ENCODE results near the gene TTC13. TPM values are rescaled to one million over a fixed set of nuclear protein-coding genes. Genes with fewer than 3 reads are reported as not detected.

TTC13 gene
- total RNA-seq, 1 experiment from 2014 or later: 22.6 TPM

DNA sequence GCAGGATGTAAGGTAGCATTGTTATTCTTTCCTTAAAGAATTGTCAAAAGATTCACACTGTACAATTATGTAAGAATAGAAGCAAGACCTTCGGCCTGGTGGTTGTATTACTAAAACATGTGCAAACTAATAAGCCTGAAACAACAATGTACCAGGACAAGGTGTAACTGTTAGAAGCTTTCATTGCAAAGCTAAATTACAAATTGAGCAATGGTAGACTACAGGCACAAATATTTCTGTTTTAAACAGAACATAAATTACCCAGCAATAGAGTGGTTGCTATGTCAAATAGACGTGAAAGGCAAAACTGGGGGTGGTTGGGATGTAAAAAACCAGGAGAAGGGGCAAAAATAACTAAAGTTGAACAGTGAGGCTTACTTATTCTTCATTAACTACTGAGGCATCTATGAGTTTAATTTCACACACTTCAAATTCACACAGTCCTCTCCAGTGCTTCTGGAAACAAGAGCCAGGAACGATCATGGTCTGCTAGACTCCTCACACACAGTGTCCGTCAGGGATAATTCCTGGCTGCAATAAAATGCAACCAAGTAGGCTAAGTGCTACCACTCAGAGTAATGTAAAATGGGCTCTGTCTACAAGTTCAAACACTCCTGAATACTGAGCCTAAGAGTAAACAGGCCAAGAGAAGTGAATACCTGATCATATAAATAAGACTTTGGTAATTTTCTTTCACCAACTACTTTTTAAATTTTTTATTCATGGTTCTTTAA is 71.0 kb downstream of the TTC13 start:
- no peak for DNase-seq (ENCODE audit: low read depth)

DNA sequence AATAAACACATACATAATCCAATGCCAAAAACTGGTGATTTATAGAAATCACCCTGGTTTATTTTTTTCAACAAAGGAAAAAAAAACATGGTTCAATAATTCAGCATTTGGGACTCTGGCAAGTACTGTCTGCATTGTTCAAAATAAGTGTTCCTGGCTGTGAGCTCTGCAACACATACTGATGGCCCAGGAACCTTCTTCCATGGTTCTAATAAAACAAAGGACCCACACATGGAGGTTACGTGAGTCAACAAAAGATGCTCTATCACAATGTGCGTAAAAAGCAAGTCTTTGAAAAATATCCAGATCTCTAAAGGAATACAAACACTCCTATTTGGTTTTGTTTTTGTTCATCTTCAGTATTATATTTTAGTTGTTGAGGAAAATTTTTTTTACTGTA is 72.4 kb downstream of the TTC13 start:
- no peak for DNase-seq (ENCODE audit: low read depth)

DNA sequence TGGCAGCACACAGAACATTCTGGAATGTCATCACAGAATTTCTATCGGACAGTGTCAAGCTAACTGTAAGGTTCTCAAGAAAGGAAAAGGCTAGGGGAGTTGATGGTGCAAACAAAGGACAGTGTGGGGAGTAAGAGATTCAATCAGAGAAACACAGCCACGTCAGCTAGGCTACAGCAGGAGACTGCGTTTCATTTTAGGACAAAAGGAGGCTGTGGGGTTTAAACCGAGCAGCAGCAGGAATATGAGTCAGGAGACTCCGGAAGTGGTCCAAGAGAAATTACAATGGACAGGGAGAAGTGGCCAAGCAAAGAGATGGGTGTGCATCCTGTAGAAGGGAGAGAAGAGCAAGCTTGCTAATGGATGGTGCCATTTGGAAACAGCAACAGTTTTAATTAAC is 72.9 kb downstream of the TTC13 start:
- DNase-seq (ENCODE audit: low read depth): peak; percentile 55

DNA sequence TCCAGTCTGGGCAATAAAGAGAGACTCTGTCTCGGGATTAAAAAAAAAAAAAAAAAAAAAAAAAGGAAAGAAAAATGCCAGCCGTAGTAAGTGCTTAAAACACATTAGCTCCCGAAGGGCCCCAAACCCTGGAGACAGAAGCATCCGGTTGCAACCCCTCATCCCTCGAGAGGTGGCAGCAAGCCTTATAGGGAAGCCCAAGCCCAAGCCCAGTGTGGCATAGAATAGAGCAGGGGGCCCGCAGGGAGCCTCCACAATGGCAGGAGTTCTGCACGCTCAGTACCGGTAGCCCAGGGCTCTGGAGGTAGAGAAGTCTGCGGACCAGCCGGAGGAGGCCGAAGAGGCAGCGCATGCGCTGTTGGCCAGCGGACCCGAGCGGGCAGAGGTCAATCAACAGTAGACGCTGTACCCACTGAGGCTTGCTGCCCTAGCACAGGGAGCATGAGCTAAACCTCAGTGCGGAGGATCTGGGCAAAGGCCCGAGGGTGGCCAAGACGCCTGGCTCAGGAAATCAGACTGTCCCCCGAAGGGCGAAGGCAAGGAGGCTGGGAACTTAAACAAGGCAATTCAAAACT is 76.2 kb downstream of the TTC13 start:
- DNase-seq (ENCODE audit: low read depth): no peak

DNA sequence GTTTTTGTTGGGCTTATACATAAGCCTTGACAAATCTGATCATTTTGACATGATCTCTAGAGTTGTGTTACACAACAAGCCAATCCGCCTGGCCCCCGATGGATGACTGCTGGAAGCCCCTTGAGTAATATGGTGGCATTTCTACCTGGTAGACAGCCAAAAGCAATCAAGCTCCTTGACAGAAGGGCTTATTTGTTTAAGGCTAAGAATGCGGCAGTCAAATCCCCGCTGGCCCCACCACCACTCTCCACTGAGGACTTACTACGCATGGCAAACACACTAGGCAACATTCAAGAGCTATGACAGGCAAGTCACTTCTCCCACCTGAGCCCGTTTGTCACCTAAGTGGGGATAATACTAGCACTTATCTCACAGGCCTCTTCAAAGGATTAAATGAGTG is 77.0 kb downstream of the TTC13 start:
- DNase-seq (ENCODE audit: low read depth): no peak

DNA sequence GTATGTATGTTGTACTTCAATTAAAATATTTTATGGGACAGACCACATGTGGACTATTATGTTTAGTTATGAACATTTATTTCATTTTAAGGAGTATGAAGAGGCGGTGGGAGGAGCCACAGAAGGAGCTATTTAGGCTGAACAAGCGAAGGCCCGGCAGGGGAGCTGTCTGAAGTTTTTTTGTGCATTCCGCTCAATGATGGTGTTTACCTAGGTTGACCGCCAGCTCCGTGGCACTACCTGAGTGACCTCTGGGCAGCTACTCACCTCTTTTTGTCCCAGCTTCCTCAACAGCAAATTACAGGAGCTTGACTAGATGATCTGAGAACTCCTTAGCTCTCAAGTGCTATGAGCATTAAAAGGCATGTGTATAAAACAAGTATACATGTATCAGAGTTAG is 77.7 kb downstream of the TTC13 start:
- no peak for DNase-seq (ENCODE audit: low read depth)

DNA sequence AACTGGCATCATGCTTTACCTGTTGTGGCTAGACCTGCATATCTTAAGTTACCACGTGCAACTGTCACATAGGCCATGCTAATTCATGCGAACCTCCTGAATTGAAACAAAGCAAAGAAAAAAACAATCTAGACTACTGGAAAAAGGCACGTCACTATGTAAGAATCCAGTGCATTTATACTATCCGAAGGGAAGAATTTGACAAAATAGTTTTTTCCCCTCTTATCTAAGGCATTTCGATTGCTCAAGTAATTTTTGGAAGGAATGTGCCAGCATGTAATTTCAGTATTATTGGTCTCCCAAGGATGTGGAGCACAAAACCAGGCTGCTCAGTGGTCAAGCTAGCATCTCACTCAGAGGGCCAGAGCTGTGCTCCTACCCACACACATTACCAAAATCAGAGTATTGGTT is 78.8 kb downstream of the TTC13 start:
- DNase-seq (ENCODE audit: low read depth): no peak

DNA sequence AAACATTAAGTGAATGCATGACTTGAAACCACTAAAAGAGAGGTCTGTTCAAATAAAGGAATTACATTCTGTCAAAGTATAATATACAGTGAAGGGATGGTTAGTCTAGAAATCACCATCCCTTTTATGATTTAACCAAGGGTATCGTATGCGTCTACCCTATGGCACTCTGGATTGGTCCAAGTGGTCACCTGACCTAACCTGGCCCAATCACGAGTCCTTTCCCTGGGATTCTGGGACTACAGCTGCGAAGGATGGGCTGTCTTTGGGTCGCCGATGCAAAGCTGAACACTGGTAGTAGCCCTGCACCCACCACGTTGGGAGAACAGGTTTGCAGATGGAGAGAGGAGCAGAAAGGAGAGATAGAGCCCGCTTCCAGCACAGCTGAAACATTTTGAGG is 79.9 kb downstream of the TTC13 start:
- no peak for DNase-seq (ENCODE audit: low read depth)

DNA sequence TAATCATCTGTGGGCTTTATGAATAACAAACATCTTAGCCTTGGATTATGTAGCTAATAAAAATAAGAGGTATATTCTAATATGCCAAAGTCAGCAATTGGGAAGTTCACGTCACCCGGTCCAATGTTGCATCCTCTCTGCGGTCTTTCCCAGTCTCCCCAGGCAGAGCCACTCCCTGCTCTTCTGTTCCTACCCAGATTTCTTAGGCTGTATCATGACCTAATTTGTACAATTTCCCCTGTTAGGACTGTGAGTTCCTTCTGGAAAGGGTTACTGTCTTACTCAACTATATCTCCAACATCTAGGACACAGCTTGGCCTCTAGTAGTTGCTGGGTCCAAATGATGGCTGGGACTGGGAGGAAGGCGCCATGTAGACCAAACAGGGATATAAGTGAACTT is 80.5 kb downstream of the TTC13 start:
- DNase-seq (ENCODE audit: low read depth): no peak

DNA sequence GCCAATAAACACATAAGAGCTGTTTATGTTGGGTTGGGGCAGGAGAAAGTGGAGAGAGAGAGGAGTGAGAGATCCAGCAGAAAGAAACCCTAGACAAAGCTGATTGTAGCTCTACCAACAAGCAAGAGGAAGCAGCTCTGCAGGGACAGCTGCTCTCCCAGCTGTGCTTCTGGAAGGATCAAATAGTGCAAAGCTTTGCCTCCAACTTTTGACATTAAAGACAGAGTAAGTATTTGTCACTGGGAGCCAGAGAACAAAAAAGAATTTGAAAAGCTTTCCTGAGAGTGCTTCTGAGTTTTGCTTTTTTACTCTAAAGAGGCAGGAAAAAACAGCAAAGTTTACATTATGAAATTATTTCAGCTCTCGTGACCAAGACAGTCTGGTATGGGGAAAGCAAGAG is 81.9 kb downstream of the TTC13 start:
- DNase-seq (ENCODE audit: low read depth): no peak

DNA sequence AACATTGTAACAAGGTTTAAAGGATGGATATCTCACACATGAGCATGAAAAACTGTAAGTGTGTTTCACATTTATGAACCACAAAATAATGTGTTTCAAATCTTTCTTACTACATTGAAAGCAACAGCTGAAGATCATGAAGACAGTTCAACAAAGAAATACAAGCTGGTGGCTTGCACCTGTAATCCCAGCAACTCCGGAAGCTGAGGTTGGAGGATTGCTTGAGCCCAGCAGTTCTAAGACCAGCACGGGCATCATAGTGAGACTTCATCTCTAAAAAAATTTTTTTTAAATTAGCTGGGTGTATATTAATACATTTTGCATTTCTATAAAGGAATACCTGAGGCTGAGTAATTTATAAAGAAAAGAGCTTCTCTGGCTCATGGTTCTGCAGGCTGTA is 83.2 kb downstream of the TTC13 start:
- DNase-seq (ENCODE audit: low read depth): no peak

DNA sequence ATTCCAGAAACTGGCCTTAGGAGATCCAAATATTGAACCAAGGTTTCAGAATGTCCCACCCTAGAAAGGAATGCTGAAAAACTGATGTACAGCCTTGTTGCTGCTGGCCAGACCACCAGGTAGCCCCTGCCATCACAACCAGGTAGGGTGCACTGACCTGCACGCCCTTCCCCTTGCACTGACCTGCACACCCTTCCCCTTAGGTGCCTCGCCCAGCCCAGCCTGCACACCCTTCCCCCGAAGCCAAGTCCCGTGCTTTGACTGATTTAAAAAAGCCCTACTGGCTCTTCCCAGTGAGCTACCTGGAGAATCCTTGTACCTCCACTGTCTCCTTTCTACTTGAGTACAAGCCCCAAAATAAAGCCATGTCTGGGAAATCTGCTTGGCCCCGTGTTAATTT is 84.0 kb downstream of the TTC13 start:
- DNase-seq (ENCODE audit: low read depth): no peak

DNA sequence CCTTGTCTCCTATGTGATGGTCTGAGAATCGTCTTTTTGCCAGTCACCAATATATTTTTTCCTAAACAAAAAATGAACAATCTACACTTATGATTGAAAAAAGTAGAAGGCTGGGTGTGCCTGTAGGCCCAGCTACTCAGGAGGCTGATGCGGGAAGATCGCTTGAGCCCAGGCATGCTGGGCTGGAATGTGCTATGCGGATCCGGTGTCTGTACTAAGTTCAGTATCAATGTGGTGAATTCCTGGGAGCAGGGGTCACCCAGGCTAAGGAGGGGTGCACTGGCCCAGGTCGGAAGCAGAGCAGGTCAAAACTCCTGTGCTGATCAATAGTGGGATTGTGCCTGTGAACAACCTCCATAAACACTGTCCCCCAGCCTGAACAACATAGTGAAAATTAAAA is 84.6 kb downstream of the TTC13 start:
- no peak for DNase-seq (ENCODE audit: low read depth)

DNA sequence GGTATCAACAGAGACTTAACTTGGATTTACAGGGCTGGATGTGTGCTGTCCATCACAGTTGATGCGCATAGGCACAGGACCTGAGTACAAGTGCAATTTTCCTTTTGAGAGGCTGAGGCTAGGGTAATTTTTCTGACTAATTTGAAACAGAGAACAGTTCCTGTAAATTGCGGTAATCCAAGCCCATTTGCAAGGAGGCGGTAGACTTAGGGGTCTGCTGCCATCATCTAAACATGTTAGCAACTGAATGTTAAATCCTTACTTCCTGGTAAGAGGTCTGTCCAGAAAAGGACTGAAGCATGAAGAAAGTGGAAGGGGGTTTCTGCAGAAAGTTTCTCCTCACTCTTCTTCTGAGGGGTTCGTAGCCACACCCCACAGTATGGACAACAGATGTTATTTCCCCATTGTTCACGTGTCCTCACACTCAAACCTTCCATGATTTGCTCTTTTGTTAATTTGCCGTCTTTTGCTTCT is 86.6 kb downstream of the TTC13 start:
- DNase-seq (ENCODE audit: low read depth): no peak

DNA sequence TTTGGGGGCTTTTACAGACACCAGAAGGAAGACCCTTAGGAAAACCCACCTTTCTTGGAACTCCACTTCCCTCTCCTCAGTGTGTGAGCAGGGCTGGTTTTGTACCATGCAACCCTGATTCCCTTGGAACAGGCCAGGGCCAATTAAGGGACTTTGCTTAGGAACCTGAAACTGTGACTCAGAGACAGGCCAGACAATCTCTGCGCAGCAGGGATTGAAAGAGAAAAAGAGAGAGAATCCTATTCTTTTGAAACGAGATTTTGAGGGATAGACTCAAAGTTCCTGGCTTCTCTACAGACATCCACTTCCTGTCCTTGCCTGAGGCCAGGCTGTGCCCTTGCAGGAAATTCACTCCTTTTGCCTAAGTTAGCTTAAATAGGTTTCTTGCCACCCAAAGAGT is 87.2 kb downstream of the TTC13 start:
- no peak for DNase-seq (ENCODE audit: low read depth)

DNA sequence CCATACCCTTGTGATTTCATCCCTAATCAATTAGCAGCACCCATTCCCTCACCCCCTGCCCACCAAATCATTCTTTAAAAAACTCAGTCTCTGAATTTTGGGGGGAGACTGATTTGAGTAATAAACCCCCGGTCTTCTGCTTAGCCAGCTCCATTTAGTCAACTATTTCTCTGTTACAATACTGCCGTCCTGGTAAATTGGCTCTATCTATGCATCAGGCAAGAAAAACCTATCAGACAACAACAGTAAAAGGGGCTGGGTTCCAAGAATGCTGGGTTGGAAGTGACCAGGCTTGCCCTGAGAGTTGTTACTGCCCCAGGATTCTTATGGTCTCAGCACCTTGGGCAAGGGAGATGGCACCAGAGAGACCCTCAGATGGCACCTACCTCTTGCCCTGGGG is 94.0 kb downstream of the TTC13 start:
- no peak for DNase-seq (ENCODE audit: low read depth)

DNA sequence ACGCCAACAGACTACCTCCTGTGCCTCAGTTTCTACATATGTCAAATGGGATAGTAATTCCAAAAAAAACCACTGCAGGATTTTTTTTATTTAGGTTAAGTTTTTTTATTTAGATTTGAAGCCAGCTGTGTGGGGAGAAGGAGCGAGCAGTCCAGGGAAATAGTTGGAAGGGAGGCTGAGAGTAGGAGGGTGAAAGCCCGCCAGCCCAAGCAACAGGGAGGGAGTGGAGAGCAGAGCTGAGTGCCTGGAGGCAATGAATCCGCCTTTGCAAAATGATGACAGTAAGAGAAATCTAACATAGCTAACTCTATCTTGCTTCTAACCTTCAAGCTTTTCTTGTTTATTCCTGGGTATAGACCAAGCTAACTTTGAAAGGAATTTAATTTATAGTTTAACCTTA is 94.7 kb downstream of the TTC13 start:
- no peak for DNase-seq (ENCODE audit: low read depth)

DNA sequence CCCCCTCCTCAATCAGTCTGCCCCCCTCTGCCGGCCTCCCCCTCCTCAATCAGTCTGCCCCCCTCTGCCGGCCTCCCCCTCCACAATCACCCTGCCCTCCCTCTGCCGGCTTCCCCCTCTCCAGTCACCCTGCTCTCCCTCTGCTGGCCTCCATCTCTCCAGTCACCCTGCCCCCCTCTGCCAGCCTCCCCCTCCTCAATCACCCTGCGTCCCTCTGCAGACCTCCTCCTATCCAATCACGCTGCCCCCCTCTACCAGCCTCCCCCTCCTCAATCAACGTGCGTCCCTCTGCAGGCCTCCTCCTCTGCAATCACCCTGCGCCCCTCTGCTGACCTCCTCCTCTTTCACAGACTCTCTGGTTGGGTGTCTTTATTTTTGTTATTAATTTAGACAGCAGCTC is 98.9 kb downstream of the TTC13 start:
- no peak for DNase-seq (ENCODE audit: low read depth)

DNA sequence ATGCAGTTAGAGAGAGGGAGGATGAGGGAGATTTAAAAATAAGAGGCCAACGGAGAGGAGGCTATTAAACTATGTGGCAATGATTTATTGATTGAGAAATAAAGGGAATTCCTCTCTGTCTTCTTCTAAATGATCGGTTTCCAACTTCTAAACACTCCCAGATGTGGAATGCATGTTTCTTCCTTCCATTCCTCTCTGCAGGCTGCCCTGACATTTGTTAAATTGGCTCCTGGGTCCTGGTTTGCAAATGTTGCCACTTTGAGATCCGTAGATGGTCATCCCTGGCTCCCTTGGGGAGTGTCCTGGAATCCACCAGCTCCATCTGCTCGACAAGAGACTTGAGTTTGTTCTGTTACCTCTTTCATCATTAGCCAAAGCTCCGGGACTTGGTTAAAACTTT is 100.1 kb downstream of the TTC13 start:
- no peak for DNase-seq (ENCODE audit: low read depth)

DNA sequence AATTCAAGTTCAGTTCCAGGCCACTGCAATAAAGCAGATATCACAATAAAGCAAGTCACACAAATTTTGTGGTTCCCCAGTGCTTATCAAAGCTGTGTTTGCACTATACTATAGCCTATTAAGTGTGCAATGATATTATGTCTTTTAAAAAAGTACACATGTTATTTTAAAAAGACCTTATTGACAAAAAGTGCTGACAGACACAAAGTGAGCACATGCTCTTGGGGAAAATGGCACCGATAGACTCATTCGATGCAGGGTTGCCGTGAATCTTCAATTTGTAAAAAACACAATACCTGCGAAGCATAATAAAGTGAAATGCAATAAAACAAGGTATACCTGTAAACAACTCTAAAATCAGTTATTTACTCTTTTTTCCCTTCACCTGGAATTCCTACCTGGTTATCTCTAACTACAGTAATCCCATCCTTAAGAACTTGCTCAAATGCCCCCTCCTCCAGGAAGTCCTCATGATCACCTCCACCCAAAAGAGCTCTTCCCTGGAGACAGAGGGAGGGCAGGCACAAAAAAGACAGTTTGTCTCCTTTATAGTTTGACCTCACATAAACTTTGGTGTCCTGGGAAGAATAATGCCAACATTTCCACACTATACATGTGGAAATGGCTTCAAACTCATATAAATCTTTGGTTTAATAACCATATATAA is 100.6 kb downstream of the TTC13 start:
- no peak for DNase-seq (ENCODE audit: low read depth)

DNA sequence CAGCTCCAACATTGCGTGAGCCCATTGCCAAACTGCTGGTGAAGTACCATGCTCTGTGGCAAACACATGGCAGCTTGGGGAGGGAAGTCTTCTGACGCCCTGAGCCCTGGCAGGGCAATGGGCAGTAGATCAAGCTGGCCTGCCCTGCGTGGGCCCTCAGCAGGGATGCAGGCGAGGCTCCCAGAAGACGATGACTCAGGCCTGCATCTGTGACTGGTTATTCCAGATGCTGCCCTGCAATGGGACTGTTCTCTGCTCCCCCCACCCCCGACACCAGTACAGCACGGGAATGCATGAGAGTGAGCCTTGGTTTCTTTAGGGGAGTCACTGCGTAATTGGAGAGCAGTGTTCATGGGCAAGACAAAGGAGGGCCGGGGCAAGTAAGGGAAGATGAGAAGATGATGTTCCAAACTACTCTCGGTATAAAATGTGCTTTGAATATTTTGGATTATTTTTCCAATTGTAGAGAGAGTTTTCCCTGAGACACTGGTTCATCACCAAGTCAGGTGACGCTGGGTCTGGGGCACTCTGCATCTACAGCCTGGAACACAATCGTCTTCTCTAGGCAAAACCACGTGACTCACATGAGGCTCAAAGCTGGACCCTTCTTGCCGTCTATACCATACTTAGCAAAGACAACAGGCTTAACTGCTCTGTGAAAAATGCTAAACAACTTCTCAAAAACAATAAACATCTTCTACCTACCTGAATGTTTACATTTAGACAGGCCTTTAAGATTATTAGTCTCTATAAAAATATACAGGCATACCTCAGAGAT is 101.3 kb downstream of the TTC13 start:
- DNase-seq (ENCODE audit: low read depth): peak; percentile 53

DNA sequence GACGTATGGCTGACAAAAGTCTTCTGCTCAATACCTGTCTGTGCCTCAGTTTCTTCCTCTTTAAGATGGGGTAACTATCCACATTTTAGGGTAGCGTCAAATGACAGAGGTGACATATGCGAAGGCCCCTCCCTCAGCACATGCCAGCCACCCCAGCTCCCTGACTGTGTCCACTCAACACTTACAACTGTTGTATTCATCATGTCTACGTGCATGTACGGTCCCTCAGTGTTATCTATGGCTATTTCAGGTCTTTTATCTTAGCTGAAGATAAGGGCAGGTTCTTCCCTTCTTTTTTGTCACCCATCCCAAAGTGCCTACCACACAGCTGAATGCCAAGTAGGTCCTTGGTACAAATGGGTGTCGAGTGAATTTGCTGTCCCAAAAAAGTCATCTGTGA is 102.0 kb downstream of the TTC13 start:
- DNase-seq (ENCODE audit: low read depth): no peak

DNA sequence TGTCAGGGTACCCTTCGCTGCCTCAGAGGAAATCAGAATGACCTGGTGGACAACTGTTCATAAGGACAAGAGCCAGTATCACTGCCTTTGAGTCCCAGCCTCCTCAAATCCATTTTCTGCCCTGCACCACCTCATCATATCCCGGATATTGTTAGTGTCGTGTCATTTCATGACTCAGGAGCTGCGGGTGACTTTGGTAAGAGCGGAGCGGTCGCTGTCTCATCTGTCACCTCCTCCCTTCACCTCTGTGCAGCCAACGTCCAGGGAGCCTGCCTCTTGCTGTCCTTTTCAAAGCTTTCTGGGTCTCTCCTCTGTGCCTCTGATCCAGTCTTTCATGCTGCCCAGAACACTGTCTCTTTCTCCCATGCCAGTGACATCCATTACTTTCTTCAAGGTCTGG is 103.3 kb downstream of the TTC13 start:
- peak; percentile 32 for DNase-seq (ENCODE audit: low read depth)

All from Daoy (cell line).